Esophagus mucosa (tissue), 1 donor: Measurements from ENCODE around the gene CNGB1. TPM values are rescaled to one million over a fixed set of nuclear protein-coding genes. Genes with fewer than 3 reads are reported as not detected.
"Not testable (repeated sequence)": the region's sequence is repeated elsewhere in the genome, so short reads cannot be mapped to it uniquely, and the experiment has no call there.

Source experiments
- ATAC-seq: fragments of 200-7000 bp; cut with Tn5 transposase; one replicate; pipeline ENCODE4 v1.9.1; 2020
- total RNA-seq: library from RNA; stranded (reverse); gene quantifications from one replicate; pipeline ENCODE4 v1.2.4, GENCODE V29; 2023
- donor health status: DM: yes; HTN: yes; CAD: no.

Gene CNGB1
- total RNA-seq, 1 donor from 2014 or later: 0.32 TPM

GRCh38 chr16:57883953-57884654 is 86.8 kb downstream of the CNGB1 start:
- peak; percentile 60 for ATAC-seq

DNA sequence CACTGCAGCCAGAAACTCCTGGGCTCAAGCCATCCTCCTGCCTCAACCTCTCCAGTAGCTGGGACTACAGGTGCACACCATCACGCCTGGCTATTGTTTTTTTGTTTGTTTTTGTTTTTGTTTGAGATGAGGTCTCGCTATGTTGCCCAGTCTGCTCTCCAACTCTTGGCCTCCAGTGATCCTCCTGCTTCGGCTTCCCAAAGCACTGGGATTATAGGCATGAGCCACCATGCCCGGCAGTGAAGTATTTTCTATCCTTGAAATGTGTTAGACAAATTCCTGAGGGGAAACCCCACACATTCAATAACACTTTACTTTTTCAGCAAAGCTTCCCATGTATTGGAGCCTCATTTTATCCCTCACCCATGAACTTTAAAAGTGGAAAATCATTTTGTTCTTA is 87.4 kb downstream of the CNGB1 start:
- ATAC-seq: no peak

DNA sequence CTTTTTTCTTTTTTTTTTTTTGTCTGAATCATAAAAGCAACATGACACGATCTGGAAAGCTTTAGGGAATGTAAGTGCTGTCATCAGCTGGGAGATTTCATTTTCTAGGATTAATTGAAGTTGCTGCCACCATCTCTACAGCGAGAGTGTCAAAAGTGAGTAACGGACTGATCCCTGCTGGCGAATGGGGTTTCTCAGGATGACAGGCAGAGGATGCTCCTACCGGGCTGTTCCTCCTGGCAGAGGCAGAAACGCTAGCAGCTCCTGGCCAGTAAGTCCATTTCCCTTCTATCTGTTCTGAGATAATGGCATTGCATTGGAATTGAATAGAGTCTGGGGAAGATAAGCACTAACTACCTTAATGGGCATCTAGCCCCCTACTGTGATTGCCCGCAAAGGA is 88.1 kb downstream of the CNGB1 start:
- no peak for ATAC-seq

DNA sequence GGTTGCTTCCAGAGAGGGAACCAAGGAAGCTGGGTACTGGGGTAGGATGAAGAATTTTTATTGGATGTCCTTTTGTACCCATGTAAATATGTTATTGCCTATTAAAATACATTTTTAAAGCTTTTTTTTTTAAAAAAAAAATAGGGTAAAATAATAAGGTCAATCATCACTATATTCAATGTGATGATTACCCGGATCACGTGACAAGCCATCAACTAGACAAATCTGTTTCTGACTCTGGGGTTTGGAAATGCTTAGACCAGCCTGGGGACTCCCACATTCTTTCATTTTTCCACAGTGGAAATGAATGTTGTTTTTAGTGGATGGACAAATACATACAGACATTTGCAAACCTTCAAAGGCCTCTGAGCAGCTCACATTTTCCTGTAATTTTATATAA is 88.7 kb downstream of the CNGB1 start:
- no peak for ATAC-seq

GRCh38 chr16:57878586-57878985 is 92.3 kb downstream of the CNGB1 start:
- ATAC-seq: no peak

DNA sequence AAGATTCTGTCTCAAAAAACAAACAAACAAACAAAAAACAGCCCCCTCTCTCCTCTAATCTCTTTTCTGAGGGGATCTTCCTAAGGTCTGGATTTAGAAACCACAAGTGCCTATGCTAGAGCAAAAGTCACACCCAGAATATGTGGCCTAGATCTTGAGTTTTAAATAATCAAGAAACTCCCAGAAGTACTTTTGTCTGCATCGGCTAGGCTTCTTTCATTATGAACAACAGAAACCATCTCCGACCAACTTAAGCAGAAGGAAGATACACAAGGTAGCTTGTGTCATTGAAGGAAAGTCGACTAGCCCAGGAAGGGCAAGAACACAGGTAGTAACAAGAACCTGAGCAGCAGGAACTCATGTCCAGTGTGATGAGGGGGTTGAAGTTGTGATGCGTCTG is 94.7 kb downstream of the CNGB1 start:
- ATAC-seq: no peak

DNA sequence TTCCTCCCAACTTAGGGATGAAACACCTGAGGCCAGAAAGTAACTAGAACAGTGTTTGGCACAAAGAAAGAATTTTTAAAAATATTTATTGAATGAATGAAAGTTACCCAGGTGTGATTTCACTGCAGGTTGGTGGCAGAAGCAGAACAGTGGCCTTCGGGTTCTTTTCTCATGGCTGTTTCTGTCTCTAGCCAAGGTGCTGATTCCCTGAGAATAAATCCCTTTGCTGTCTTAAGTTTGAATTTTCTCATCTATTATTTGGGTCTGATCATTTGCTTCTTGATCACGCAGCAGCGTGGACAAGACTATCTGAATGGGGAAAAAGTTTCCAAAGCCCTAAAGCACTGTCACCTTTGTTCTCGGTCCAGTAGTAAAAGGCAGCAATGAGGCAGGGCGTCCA is 95.6 kb downstream of the CNGB1 start:
- ATAC-seq: no peak

GRCh38 chr16:57873218-57873617 is 97.7 kb downstream of the CNGB1 start:
- ATAC-seq: no peak

DNA sequence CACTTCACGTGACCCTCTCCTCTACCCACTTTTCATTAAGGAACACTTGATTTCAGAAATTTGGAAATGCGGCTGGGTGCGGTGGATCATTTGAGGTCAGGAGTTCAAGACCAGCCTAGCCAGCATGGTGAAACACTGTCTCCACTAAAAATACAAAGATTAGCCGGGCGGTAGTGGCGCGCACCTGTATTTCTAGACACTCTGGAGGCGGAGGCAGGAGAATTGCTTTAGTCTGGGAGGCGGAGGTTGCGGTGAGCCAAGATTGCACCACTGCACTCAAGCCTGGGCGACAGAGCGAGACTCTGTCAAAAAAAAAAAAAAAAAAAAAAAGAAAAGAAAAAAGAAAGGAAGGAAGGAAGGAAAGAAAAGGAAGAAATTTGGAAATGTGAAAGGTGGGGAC is 98.2 kb downstream of the CNGB1 start:
- peak; percentile 35 for ATAC-seq

DNA sequence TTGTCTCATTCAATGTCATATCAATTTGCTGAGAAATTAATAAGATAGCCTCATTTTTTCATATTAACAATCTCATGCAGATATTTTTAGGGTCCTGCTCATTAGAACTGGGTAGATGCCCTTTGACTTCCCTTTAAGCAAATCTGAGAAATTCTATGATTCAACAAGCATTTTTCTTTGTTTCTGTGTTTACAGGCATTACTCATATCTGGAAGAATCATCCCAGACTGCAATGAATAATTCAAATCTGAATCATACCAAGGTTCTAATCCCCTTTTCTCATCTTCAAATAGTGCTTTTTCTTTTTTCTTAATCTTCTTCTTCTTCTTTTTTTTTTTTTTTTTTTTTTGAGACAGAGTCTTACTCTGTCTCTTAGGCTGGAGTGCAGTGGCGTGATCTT is 99.5 kb downstream of the CNGB1 start:
- peak; percentile 57 for ATAC-seq

DNA sequence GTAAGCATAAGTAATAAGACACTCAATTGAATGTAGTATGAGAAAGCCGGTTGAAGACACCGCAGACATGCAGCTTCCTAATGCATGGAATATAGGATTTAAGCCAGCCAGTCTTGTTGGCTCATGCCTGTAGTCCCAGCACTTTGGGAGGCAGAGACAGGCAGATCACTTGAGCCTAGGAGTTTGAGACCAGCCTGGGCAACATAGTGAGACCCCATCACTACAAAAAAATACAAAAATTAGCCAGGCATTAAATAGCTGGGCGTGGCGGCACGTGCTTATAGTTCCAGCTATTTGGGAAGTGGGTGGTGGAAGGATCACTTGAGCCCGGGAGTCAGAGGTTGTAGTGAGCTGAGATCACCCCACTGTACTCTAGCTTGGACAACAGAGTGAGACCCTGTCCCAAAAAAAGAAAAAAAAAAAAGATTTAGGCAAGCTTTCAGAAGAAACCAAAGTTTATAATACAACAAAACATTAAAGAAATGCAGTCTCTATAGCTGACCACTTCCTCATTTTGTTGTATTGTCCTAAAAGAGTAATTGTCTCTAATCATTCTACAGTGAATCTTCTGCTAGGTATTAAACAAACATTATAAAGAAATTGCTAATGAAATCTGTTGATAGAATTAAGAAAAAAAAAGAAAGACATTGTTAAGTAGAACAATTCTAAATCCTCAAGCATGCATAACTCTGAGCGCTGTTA is 100.0 kb downstream of the CNGB1 start:
- ATAC-seq: peak; percentile 8

DNA sequence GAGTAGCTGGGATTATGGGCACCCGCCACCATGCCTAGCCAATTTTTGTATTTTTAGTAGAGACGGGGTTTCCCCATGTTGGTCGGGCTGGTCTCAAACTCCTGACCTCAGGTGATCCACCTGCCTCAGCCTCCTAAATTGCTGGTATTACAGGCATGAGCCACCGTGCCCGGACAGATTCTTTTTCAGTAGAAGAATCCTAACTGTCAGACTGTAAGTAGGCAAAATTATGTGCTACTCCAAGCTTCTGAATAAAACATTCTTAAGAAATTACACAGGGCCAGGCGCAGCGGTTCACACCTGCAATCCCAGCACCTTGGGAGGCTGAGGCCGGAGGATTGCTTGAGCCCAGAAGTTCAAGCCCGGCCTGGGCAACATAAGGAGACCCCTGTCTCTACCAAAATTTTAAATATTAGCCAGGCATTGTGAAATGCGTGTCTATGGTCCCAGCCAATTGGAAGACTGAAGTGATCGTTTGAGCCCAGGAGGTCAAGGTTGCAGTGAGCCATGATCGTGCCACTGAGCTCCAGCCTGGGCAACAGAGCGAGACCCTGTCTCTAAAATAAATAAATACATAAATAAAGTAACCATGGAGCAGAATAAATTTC is 101.9 kb downstream of the CNGB1 start:
- no peak for ATAC-seq

GRCh38 chr16:57867000-57867561 is 103.8 kb downstream of the CNGB1 start:
- no peak for ATAC-seq

DNA sequence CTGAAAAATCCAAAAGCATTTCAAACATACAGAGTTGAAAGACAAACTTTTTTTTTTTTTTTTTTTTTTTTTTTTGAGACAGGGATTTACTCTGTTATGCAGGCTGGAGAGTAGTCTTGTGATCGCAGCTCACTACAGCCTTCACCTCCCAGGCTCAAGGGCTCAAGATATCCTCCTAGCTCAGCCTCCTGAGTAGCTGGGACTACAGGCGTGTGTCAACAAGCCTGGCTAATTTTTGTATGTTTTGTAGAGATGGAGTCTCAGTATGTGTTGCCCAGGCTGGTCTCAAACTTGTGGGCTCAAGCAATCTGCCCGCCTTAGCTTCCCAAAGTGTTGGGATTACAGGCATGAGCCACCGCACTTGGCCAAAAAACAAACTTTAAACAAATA is 104.4 kb downstream of the CNGB1 start:
- ATAC-seq: peak; percentile 26

DNA sequence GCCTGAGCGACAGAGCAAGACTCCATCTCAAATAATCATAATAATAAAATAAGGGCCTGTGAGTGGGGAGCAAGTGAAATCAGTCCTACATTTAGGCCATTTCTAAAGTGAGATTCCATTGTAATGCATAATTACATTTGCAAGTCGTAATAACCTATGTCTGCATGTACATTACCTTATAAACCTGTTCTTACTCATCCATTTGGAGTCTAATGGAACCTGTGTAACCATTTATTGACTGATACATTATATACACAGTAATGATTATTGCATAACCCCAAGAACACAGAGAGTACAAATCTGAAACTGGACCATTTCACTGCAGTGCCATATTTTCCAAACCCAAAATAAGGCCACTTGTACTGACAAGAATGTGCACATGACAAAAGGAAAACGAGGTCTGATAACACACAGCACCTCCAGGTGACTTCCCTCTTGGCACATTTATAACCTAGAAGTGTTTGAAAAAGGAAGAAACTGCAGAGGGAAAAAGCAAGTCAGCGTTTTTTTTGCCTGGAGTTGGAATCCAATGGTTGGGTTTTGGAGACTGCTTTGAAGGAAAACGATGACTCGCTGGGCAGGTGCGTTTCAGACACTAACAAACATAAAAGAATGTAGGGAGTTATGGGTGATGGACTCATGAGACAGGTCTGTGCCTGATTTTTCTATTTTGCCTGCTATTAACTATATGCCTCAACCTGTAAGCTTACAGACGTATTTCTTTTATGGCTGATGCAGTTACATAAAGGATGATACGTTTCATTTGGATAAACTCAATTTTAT is 105.0 kb downstream of the CNGB1 start:
- ATAC-seq: peak; percentile 83

GRCh38 chr16:57863434-57864160 is 107.3 kb downstream of the CNGB1 start:
- peak; percentile 59 for ATAC-seq

- ATAC-seq: no peak
Observed at GRCh38 chr16:57862698-57863433, 108.1 kb downstream of the CNGB1 start.

DNA sequence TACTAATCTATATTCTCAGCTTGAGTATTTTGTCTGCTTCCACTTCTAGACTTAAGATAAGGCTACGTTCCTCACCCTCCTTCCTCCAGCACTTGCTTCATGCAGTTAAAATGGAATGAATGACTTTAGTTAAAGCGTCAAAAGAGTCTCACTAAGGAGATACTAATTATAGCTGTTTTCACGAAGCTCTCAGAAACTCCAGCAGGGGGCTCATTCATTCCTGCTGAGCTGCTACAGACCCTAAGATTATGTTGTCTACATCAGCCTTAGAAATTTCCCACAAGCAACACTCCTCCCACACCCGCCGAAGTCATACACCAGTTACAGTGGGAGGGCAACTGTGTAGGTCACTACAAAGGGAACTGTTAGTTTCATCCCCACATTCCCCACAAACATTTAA is 111.6 kb downstream of the CNGB1 start:
- no peak for ATAC-seq

DNA sequence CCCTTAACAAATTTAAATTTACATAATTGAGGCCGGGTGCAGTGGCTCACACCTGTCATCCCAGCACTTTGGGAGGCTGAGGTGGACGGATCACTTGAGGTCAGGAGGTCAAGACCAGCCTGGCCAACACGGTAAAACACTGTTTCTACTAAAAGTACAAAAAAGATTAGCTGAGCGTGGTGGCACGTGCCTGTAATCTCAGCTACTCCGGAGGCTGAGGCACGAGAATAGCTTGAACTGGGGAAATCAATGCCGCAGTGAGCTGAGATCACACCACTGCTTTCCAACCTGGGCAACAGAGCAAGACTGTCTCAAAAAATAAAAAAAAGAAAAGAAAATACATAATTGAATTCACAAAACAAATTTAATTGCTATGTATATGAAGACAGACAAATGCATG is 112.3 kb downstream of the CNGB1 start:
- no peak for ATAC-seq

- ATAC-seq: not testable (repeated sequence)
Observed at GRCh38 chr16:57857991-57858390, 112.9 kb downstream of the CNGB1 start.

- ATAC-seq: no peak
Observed at GRCh38 chr16:57855188-57855587, 115.7 kb downstream of the CNGB1 start.
